GM12878 (cell line): ENCODE measurements around the gene TRPC6. TPM values are rescaled to one million over a fixed set of nuclear protein-coding genes. Genes with fewer than 3 reads are reported as not detected.

ENCODE experiments used
- ATAC-seq: fragments of 200-7000 bp; cut with Tn5 transposase; 3 replicates; pipeline ENCODE4 v1.9.1; 2020; ENCODE audit warnings: mild to moderate bottlenecking, moderate library complexity
- BruUV-seq: library from RNA; stranded (reverse); fragments of 400-500 nt; replicated peaks from 2 replicates; lab custom pipeline; 2021; lab: Mats Ljungman, UMichigan
- CTCF ChIA-PET: fragments of 300-600 bp; sonication (Branson Sonifier 250); formaldehyde crosslinking; extraction: SDS; loops from one replicate; lab custom pipeline; 2021; ENCODE audit warnings: inconsistent platforms; lab: Yijun Ruan, JAX
- POLR2A ChIA-PET: fragments of 350-600 bp; formaldehyde crosslinking; extraction: SDS; loops from one replicate; lab custom pipeline; 2021; ENCODE audit warnings: inconsistent platforms; lab: Charles Lee
- RAD21 ChIA-PET: fragments of 300-600 bp; sonication (Branson Sonifier 250); formaldehyde crosslinking; loops from one replicate; lab custom pipeline; 2023; ENCODE audit warnings: antibody characterized with exemption; ENCODE audit not compliant: unreplicated experiment; lab: Charles Lee
- SMC1A ChIA-PET: fragments of 300-600 bp; sonication (Branson Sonifier 250); formaldehyde crosslinking; loops from one replicate; lab custom pipeline; 2023; ENCODE audit not compliant: unreplicated experiment, uncharacterized antibody; lab: Charles Lee
- DNase-seq: peaks from one replicate; pipeline ENCODE4 v3.0.0-alpha.2; 2011; ENCODE audit warnings: low read depth, low spot score
- FAIRE-seq: peaks from 3 replicates; lab custom pipeline; 2011; peaks lifted over from hg19 to GRCh38; lab: Jason Lieb, UNC
- H2AFZ ChIP-seq: 2 replicates; pipeline ENCODE4 v1.6.0; 2011; ENCODE audit warnings: low read depth, low read length, control low read depth; ENCODE audit not compliant: control insufficient read depth
- H3K27ac ChIP-seq: 2 replicates; pipeline ENCODE4 v1.5.1; 2011; ENCODE audit warnings: control low read depth; ENCODE audit not compliant: control insufficient read depth, insufficient read depth
- H3K27me3 ChIP-seq, 2 experiments: replicated peaks in 1 of 2; 2 replicates each; pipeline versions ENCODE4 v1.6.0 to v1.6.1; 2011; ENCODE audit warnings: low read length in 1 of 2; ENCODE audit not compliant: control insufficient read depth in 2 of 2, insufficient read depth in 2 of 2
- H3K36me3 ChIP-seq, 2 experiments: 2 replicates each; pipeline ENCODE4 v1.5.1; 2011; ENCODE audit warnings: low read length in 1 of 2; ENCODE audit not compliant: control insufficient read depth in 2 of 2, insufficient read depth in 2 of 2
- H3K4me1 ChIP-seq: 2 replicates; pipeline ENCODE4 v1.6.1; 2011; ENCODE audit warnings: mild to moderate bottlenecking, low read length, moderate library complexity, mixed read lengths; ENCODE audit not compliant: control insufficient read depth, insufficient read depth
- H3K4me2 ChIP-seq: 2 replicates; pipeline ENCODE4 v1.6.0; 2011; ENCODE audit warnings: control low read depth; ENCODE audit not compliant: control insufficient read depth, insufficient read depth
- H3K4me3 ChIP-seq: fragments of 200-600 bp; sonication (generic); 2 replicates; pipeline ENCODE4 v1.5.1; 2016
- H3K79me2 ChIP-seq: 2 replicates; pipeline ENCODE4 v1.6.0; 2011; ENCODE audit warnings: low read length; ENCODE audit not compliant: control insufficient read depth, insufficient read depth
- H3K9ac ChIP-seq: 2 replicates; pipeline ENCODE4 v1.8.0; 2011; ENCODE audit warnings: low read length, control low read depth, mixed read lengths; ENCODE audit not compliant: control insufficient read depth, insufficient read depth
- H3K9me3 ChIP-seq: replicated peaks from 3 replicates; pipeline ENCODE4 v1.5.1; 2011; ENCODE audit warnings: mild to moderate bottlenecking, low read length; ENCODE audit not compliant: control insufficient read depth, insufficient read depth
- H4K20me1 ChIP-seq: 2 replicates; pipeline ENCODE4 v1.6.0; 2011; ENCODE audit not compliant: control insufficient read depth, insufficient read depth
- HDAC6 ChIP-seq: fragments of 200-600 bp; sonication (generic); IDR thresholded peaks from one replicate; pipeline ENCODE4 v1.8.0; 2017; ENCODE audit warnings: antibody characterized with exemption; ENCODE audit not compliant: unreplicated experiment
- SIN3A ChIP-seq: IDR thresholded peaks from 2 replicates; pipeline ENCODE4 v1.6.1; 2012; ENCODE audit warnings: low read depth, low read length, improper control_type of control experiment
- WGBS: methylation state at CpG from one replicate; pipeline ENCODE4 v1.1.6; 2016; ENCODE audit warnings: low lambda C conversion rate; ENCODE audit not compliant: insufficient replicate concordance, insufficient coverage; ENCODE audit errors: missing lambda C conversion rate; 5-methylcytosine and 5-hydroxymethylcytosine counted together
- in situ Hi-C: fragments of 300-500 bp; cut with MboI; formaldehyde crosslinking; loops from 9 replicates; pipeline ENCODE4 v1.14.3; 2018; ENCODE audit warnings: mixed read lengths
- intact Hi-C: fragments of 100-400 bp; cut with micrococcal nuclease; formaldehyde crosslinking; loops from one replicate; pipeline ENCODE4 v1.14.2; 2022; ENCODE audit not compliant: unreplicated experiment
- polyA plus RNA-seq, 11 experiments: library from polyadenylated mRNA; depleted of rRNA in 4 of 11; unstranded in 6 of 11; stranded (reverse) in 5 of 11; fragments of >200 nt; fragmentation: Nextera tagmentation in 4 of 11; fragmentation: Illumina TruSeq in 1 of 11; extraction: Ambion mirVana in 4 of 11; extraction: Trizol in 1 of 11; gene quantifications; 1 replicate in 1 of 11; 2 replicates in 10 of 11; pipeline versions ENCODE4 v1.2.1 to v1.2.3, GENCODE V29; 2011 to 2016; ENCODE audit warnings: inconsistent platforms in 2 of 11, missing spikeins in 2 of 11, low read depth in 1 of 11
- total RNA-seq, 4 experiments: library from RNA; depleted of rRNA in 3 of 4; stranded (reverse); fragments of >200 nt in 3 of 4; fragmentation: Illumina TruSeq in 1 of 4; extraction: Trizol in 1 of 4; gene quantifications; 2 replicates each; pipeline versions ENCODE4 v1.2.1 to v1.2.3, GENCODE V29; 2013 to 2021
- TF ChIP-seq, protein P1 (sequence below): IDR thresholded peaks from 2 replicates; pipeline ENCODE4 v1.6.1; 2012; ENCODE audit warnings: low read depth, low read length, improper control_type of control experiment
- TF ChIP-seq, protein P2 (sequence below): fragments of 450-650 bp; IDR thresholded peaks from 2 replicates; pipeline ENCODE4 v1.6.1; 2014; ENCODE audit warnings: mild to moderate bottlenecking

TRPC6 gene
- total and polyA plus RNA-seq, 10 of the 15 experiments (the other 5 are each of a cell fraction or from before 2014, with no cell fraction given): not detected

DNA sequence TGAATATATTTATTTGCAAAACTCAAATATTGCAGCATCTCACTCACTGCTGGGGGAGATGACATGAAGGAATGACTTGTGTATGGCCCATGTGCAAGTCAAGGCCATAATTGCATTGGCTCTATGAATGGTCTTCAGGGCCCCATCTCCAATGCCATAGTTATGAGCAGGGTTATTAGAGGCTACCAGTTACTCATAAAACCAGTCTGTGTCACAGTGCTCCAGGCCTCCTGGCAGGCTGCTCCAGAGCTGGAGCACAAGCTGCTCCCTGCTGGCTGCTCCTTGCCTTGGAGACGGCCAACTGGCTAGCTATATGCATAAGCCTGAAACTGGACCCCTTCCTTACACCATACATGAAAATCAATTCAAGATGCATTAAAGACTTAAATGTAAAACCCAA, 145.7 kb downstream of the TRPC6 start:
- Histone ChIP-seq H3K4me2 (no peak overlapping the region), H3K27ac (no peak overlapping the region), H3K4me3 (no peak overlapping the region), H3K4me1 (no peaks in the 10 kb centered on the region), H3K9ac (no peak overlapping the region), H3K79me2 (no peaks in the 10 kb centered on the region), H2AFZ (no peak overlapping the region), H3K36me3 (no peaks in the 10 kb centered on the region), H3K9me3 (no peaks in the 10 kb centered on the region), H3K27me3 (no peaks in the 10 kb centered on the region), H4K20me1 (no peaks in the 10 kb centered on the region)
- FAIRE-seq: no peak
- DNase-seq: no peak
- ATAC-seq: no peak
- in situ Hi-C loops (no loop called here), intact Hi-C loops (loop anchor here (5.0 to 10.0 kb wide), 2 partner anchors 453 to 569 kb away; no protein-coding TSS in a partner anchor)
- no TSS peak for BruUV-seq
- POLR2A ChIA-PET: no interaction called here
- SMC1A ChIA-PET: interaction anchor here (1.0 to 1.5 kb wide), 2 partner anchors 9 to 570 kb away, joined by 3 read pairs; no protein-coding TSS in a partner anchor
- TF ChIP-seq, protein P1, sequence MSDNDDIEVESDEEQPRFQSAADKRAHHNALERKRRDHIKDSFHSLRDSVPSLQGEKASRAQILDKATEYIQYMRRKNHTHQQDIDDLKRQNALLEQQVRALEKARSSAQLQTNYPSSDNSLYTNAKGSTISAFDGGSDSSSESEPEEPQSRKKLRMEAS: no peak
- TF ChIP-seq HDAC6 (no peak), SIN3A (no peak)
- TF ChIP-seq, protein P2, sequence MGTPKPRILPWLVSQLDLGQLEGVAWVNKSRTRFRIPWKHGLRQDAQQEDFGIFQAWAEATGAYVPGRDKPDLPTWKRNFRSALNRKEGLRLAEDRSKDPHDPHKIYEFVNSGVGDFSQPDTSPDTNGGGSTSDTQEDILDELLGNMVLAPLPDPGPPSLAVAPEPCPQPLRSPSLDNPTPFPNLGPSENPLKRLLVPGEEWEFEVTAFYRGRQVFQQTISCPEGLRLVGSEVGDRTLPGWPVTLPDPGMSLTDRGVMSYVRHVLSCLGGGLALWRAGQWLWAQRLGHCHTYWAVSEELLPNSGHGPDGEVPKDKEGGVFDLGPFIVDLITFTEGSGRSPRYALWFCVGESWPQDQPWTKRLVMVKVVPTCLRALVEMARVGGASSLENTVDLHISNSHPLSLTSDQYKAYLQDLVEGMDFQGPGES: no peak
- CTCF ChIA-PET: interaction anchor here (1.0 to 1.3 kb wide), 2 partner anchors 21 to 53 kb away, joined by 3 read pairs; no protein-coding TSS in a partner anchor
- RAD21 ChIA-PET: no interaction called here
- WGBS: 53% methylated on average over 1 of the region's 1 CpG
